ENCODE measurements around the gene ROPN1. TPM values are rescaled to one million over a fixed set of nuclear protein-coding genes. Genes with fewer than 3 reads are reported as not detected.

The ROPN1 gene
- total RNA-seq, 1 experiment from 2014 or later = 0.21 TPM

GRCh38 chr3:123951522-123952447 lies 40.1 kb downstream of the ROPN1 start:
- DNase-seq (ENCODE audit: low read depth) = no peak

GRCh38 chr3:123949641-123950040 lies 42.3 kb downstream of the ROPN1 start:
- no peak for DNase-seq (ENCODE audit: low read depth)

- DNase-seq (ENCODE audit: low read depth) = no peak
Observed at GRCh38 chr3:123948449-123948848, 43.5 kb downstream of the ROPN1 start.

DNA sequence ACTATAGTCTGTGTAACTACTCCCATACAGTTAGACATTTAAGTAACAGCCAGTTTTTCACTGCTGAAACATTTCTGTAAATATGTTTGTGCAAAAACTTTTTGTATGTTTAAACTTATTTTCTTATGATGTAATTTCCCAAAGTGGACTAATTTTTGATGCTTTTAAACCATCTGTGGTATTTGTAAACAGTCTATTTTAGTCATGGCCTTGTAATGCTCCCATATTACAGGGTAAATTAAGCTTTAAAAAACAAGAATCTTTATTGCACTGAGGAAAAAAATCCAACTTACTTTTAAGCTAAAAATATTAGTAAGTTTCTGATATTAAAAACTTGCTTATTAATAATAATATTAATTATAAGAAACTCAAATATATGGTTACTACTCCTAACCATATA lies 44.4 kb downstream of the ROPN1 start:
- DNase-seq (ENCODE audit: low read depth) = no peak

GRCh38 chr3:123941542-123941941 lies 50.4 kb downstream of the ROPN1 start:
- DNase-seq (ENCODE audit: low read depth) = no peak

GRCh38 chr3:123941121-123941520 lies 50.8 kb downstream of the ROPN1 start:
- no peak for DNase-seq (ENCODE audit: low read depth)

DNA sequence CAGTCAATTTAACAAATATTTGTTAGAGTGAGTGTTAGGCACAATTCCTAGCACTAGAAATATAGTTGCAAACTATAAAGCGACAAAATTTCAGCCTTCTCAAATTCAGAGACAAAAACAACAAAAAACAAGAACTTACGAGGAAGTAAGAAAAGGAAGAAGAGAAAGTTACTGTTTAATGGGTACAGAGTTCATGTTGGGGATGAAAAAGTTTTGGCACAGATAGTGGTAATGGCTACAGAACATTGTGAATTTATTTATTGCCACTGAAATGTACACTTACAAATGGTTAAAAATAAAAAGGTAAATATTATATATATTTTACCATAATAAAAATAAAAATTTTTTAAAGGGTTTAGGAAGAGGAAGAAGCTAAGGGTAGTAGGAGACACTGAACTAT lies 52.2 kb downstream of the ROPN1 start:
- DNase-seq (ENCODE audit: low read depth) = no peak

DNA sequence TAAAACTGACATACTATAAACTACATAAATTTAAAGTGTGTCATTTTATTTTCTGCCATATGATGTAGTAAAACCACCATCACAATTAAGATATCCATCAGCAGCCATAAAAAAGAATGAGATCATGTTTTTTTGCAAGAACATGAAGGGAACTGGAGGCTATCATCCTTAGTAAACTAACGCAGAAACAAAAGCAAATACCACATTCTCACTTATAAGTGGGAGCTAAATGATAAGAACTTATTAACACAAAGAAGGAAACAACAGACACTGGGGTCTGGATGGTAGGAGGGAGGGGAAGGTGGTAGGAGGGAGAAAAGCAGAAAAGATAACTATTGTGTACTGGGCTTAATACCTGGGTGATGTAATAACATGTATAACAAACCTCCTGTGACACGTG lies 55.5 kb downstream of the ROPN1 start:
- no peak for DNase-seq (ENCODE audit: low read depth)

GRCh38 chr3:123935830-123936229 lies 56.1 kb downstream of the ROPN1 start:
- no peak for DNase-seq (ENCODE audit: low read depth)

GRCh38 chr3:123934250-123934649 lies 57.7 kb downstream of the ROPN1 start:
- DNase-seq (ENCODE audit: low read depth) = no peak

GRCh38 chr3:123930445-123930844 lies 61.5 kb downstream of the ROPN1 start:
- no peak for DNase-seq (ENCODE audit: low read depth)

- no peak for DNase-seq (ENCODE audit: low read depth)
Observed at GRCh38 chr3:123929325-123929724, 62.6 kb downstream of the ROPN1 start.

DNA sequence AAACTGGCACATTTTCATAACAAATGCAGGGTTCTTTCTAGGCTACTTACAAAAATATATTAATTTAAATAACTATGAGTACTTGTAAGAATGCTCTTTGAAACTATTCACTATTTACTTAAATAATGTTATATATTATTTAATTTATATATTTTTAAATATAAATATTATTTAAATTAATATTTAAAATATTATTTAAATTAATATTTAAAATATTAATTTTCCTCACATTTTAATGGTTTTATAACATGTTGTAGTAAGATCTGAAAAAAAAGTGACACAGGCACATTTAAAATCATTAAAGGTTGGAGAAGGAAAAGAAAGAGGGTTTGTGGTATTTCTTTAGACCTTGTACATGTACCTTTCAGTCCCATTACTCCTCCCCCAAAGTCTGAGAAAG lies 65.5 kb downstream of the ROPN1 start:
- DNase-seq (ENCODE audit: low read depth) = no peak

DNA sequence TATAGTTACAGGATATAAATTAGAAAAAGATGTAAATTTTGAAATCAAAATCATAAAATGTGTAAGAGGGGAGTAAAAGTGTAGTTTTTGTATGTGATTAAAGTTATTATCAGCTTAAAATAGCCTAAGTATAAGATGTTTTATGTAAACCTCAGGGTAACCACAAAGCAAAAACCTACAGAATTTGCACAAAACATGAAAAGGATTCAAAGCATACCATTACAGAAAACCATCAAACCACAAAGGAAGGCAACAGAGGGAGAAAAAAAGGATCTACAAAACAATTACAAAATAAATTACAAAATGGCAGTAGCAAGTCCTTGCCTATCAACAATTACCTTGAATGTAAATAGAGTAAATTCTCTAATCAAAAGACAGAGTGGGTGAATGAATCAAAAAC lies 71.1 kb downstream of the ROPN1 start:
- DNase-seq (ENCODE audit: low read depth) = no peak

GRCh38 chr3:123920383-123920782 lies 71.5 kb downstream of the ROPN1 start:
- DNase-seq (ENCODE audit: low read depth) = no peak

- DNase-seq (ENCODE audit: low read depth) = no peak
Observed at GRCh38 chr3:123919353-123919752, 72.6 kb downstream of the ROPN1 start.

Other genes with a start within 250 kb of the ROPN1 start
- gene MYLK, start 107.8 kb downstream of the ROPN1 start, total RNA-seq (2014; rRNA removed; shearing (Covaris generic)) = 185 and 197 TPM in 2 replicates
- 44.9 and 46.5 TPM in 2 replicates for gene CCDC14, start 30.9 kb downstream of the ROPN1 start, total RNA-seq (2014; rRNA removed; shearing (Covaris generic))
- 7.6 and 8.0 TPM in 2 replicates for gene KALRN, start 41.2 kb upstream of the ROPN1 start, total RNA-seq (2014; rRNA removed; shearing (Covaris generic))